Measurements from ENCODE around the gene PCDHA12. TPM values are rescaled to one million over a fixed set of nuclear protein-coding genes. Genes with fewer than 3 reads are reported as not detected.

The PCDHA12 gene
- total and polyA plus RNA-seq, 9 of the 15 experiments (the other 6 are each of a cell fraction or from before 2014, with no cell fraction given): not detected

GRCh38 chr5:140927228-140927573 is 52.1 kb downstream of the PCDHA12 start:
- POLR2A ChIA-PET: no interaction called here
- no peak overlapping the region for H3K27ac ChIP-seq (ENCODE audit: extremely low read depth, low read depth, low read length)
- CTCF ChIA-PET (ENCODE audit: low intra/inter-chr PET ratio): no interaction called here
- H3K4me2 ChIP-seq (ENCODE audit: insufficient read depth, low read length): no peak overlapping the region
- no peak for DNase-seq (ENCODE audit: extremely low read depth in 1 of 4, low spot score in 3 of 4)
- no peak overlapping the region for H2AFZ ChIP-seq (ENCODE audit: low read depth, low read length)
- H4K20me1 ChIP-seq (replicated peaks; ENCODE audit: control insufficient read depth, insufficient read depth, low read length): no peaks in the 10 kb centered on the region
- intact Hi-C loops (cut with micrococcal nuclease) (no loop called here), in situ Hi-C loops (cut with MboI) (no loop called here)
- WGBS (ENCODE audit: insufficient coverage, low coverage, missing lambda C conversion rate): 16% methylated on average over 26 of the region's 26 CpGs
- TF ChIP-seq HDAC6 (IDR thresholded peaks at IDR 0.05; ENCODE audit: low read depth, low read length): no peak
- no peak for TF ChIP-seq NCOA6 (IDR thresholded peaks at IDR 0.05)
- no peak for TF ChIP-seq ZNF398 (CRISPR knock-in tag; IDR thresholded peaks at IDR 0.05)
- TF ChIP-seq RBM15 (IDR thresholded peaks at IDR 0.05; ENCODE audit: insufficient read depth, low read length): no peak
- no peak for TF ChIP-seq MEIS2 (IDR thresholded peaks at IDR 0.05; ENCODE audit: partially characterized antibody)
- TF ChIP-seq, protein P1, sequence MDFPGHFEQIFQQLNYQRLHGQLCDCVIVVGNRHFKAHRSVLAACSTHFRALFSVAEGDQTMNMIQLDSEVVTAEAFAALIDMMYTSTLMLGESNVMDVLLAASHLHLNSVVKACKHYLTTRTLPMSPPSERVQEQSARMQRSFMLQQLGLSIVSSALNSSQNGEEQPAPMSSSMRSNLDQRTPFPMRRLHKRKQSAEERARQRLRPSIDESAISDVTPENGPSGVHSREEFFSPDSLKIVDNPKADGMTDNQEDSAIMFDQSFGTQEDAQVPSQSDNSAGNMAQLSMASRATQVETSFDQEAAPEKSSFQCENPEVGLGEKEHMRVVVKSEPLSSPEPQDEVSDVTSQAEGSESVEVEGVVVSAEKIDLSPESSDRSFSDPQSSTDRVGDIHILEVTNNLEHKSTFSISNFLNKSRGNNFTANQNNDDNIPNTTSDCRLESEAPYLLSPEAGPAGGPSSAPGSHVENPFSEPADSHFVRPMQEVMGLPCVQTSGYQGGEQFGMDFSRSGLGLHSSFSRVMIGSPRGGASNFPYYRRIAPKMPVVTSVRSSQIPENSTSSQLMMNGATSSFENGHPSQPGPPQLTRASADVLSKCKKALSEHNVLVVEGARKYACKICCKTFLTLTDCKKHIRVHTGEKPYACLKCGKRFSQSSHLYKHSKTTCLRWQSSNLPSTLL (IDR thresholded peaks at IDR 0.05): no peak
- TF ChIP-seq BRCA1 (IDR thresholded peaks at IDR 0.05): no peak
- TF ChIP-seq BRCA1 (CRISPR knock-in tag; IDR thresholded peaks at IDR 0.05): no peak
- TF ChIP-seq NFYB (IDR thresholded peaks at IDR 0.05; ENCODE audit: extremely low read depth, insufficient read length): no peak
- TF ChIP-seq TCF3 (CRISPR knock-in tag; IDR thresholded peaks at IDR 0.05): no peak
- TF ChIP-seq POLR2AphosphoS5 (IDR thresholded peaks at IDR 0.05; ENCODE audit: control insufficient read depth, insufficient read depth, low read depth, low read length): no peak
- TF ChIP-seq NFXL1 (CRISPR knock-in tag; IDR thresholded peaks at IDR 0.05): no peak
- TF ChIP-seq FOXM1 (IDR thresholded peaks at IDR 0.05; ENCODE audit: low read depth): no peak
- TF ChIP-seq FOXM1 (CRISPR knock-in tag; IDR thresholded peaks at IDR 0.05; ENCODE audit: low read depth): no peak
- TF ChIP-seq JUND (IDR thresholded peaks at IDR 0.05; ENCODE audit: borderline replicate concordance, low read depth, low read length): no peak
- no peak for TF ChIP-seq JUND (tag; IDR thresholded peaks at IDR 0.05; ENCODE audit: borderline replicate concordance, low read depth, low read length)
- H3K9me3 ChIP-seq (replicated peaks; ENCODE audit: control insufficient read depth, insufficient read depth, low read depth, low read length): no peaks in the 10 kb centered on the region
- no peak overlapping the region for H3K9ac ChIP-seq (ENCODE audit: insufficient read depth in 1 of 2, low read depth in 2 of 2, low read length in 2 of 2)
- H3K79me2 ChIP-seq (ENCODE audit: control insufficient read depth, insufficient read depth, low read length): no peaks in the 10 kb centered on the region
- no peaks in the 10 kb centered on the region for H3K36me3 ChIP-seq (ENCODE audit: control insufficient read depth, insufficient read depth, low read length)
- H3K4me1 ChIP-seq (replicated peaks in 1 of 2; ENCODE audit: control insufficient read depth in 2 of 2, insufficient read depth in 2 of 2, low read length in 2 of 2): peaks cover 0 to 12% of the 10 kb centered on the region in 2 experiments; a peak in 1 of 5 replicates
- no peak for FAIRE-seq
- H3K9me1 ChIP-seq (ENCODE audit: control insufficient read depth, insufficient read depth, low read length): no peaks in the 10 kb centered on the region
- ATAC-seq: no peak
- H3K4me3 ChIP-seq: no peak overlapping the region
- no TSS peak for BruUV-seq (replicated peaks)
- peaks cover 0 to 12% of the 10 kb centered on the region in 2 experiments; a peak in 1 of 5 replicates for H3K27me3 ChIP-seq (ENCODE audit: control insufficient read depth in 2 of 2, insufficient read depth in 2 of 2, low read length in 2 of 2)
